SH-SY5Y (cell line): ENCODE measurements around the gene ZDHHC14.

Experiments used
- GATA2 ChIP-seq: IDR thresholded peaks from 2 replicates; pipeline ENCODE4 v1.6.1; 2011; ENCODE audit warnings: mild to moderate bottlenecking, low read depth, low read length
- GATA3 ChIP-seq: IDR thresholded peaks from 2 replicates; pipeline ENCODE4 v1.6.1; 2011; ENCODE audit warnings: low read depth, mild to moderate bottlenecking, low read length, moderate library complexity

DNA sequence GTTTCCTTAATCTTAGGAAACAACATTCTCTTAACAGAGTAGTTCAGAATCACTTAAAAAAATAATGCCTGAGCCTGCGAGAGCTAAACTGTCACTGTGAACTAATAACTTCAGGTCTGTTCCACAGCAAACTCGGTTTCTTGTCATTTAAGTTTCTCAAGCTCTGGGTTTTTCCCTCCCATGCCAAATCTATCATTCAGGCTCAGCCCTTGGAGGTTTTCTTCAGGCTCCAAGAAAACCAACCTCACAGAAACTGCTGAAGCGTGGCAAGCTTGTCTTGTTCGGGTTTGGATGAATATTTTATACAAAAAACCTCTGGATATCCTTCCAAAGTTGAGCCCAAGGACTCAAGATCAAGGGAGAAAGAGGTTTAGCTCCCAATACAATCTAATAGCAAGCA, 342.4 kb downstream of the ZDHHC14 start:
- TF ChIP-seq GATA2 = no peak
- TF ChIP-seq GATA3 = no peak
